DMS 273 (cell line): ENCODE measurements around the gene CD99L2.
A peak's percentile ranks its signal among the peaks of the same experiment; 100 is the strongest.

Experiments used
- DNase-seq: peaks from one replicate; lab custom pipeline; 2025; ENCODE audit not compliant: unreplicated experiment; lab: John Stamatoyannopoulos, UW

CD99L2 gene

DNA sequence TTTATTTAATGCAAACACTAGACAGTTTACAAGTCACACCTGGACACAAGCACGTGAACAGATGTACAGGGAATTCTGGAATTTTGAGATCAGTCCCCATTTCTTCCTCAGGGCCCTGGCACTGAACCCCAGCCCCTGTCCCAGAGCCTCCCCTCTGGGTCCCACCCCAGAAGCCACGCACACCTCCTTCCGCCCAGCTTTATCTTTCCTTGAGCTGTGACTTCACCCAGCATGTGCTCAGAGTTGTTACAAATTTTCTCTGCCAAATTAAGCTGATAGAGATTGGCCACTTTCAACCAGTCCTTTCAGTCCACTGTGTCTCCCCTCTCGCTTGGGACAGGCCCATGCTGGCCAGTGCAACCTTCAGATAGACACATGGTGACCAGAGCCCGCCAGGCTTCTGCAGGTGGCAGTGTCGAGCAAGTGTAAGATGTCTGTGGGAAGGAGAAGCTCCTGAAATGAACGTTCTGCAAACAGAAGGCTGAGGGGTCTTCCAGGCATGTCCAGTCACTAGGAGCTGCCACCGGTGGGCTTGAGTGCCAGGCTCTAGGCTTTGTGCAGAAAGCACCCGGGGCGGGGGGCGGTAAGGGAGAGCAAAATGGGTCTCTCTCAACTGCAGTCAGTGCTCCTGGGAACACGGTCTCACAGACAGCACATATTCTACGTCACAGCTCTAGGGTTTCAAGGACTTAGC is 132.0 kb downstream of the CD99L2 start:
- peak; percentile 33 for DNase-seq

DNA sequence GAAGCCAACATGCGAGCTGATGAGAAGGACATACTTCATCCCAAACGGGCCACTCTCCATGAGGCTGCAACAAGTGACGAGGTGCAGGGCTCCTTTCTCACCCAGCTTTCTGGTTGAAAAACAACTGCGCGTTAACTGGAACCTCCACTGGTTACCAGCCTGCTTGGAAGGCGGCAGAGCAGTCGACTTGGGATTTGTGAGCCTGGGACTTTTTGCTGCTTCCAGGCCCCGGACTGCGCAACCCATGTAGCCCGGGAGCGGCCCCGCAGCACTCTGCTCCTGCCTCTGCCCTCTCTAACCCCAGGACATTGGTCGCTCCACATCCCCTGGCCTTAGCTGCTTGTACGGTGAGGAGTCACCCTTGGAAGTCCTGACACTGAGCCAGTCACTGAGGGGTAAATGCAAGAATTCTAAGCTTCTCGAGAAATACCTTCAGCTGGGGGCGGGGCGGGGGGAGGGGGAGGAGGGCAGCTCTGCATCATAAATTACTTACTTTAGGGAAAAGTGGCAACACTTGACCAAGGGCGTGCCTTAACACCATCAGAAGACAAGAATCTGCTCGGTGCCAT is 132.6 kb downstream of the CD99L2 start:
- DNase-seq: no peak

DNA sequence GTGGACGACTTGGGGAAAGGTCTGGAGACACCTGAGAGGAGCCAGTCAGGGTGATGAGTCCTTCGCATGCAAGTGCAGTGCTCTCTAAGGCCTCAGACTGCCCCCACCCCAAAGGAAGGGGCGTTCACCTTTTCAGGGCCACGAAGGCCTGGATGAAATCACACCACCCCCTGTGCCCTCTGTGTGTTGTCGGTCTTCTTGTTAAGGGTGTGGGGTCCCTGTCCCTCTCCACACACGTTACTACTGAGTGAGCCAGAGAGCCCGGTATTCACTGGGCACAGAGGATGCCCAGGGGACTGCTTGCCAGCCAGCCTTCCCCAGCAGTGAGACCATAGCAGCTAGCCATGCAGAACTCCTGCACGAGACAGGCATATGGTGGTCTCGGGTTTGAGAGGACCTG is 133.2 kb downstream of the CD99L2 start:
- no peak for DNase-seq

DNA sequence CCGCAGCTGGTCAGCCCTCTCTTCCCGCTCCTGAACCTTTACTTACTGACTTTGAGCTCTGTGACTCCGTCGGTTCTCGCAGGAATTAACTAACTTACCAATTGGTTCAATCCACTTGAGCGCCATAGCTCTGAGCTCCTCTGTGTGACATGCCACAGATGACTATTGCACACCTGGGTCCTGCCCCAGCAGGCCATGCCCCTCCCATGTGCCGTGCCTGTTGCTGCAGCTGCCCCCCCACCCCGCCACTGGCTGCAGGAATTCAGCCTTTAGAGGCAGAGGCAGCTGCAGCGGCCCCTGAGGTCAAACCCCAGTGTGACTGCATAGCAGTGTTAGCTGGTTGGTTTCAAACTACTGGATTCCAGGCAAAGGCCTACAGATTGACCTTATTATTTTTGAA is 134.7 kb downstream of the CD99L2 start:
- DNase-seq: no peak

DNA sequence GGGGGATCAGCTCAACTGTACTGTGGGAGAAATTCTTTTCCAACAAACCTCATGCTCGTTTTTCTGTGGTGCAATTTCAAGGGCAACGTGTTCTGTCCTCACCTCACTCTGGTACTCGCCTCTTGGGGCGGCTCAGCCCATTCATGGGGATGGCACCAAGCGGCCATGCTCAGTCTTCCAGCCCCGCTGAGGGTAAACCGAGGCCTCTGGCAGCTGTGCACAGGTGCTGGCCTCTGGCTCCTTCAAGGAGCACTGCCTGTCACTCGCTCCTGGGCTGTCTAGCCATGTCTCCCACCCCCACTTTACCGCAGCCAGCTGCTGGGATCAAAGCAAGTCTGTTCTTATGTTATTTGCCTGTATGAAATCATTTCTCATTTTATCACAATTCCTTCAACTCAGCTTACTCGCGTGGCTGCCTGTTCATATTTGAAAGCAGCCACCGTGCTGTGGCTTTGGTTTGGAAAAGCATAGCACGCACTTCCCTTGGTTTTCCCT is 135.1 kb downstream of the CD99L2 start:
- DNase-seq: no peak

DNA sequence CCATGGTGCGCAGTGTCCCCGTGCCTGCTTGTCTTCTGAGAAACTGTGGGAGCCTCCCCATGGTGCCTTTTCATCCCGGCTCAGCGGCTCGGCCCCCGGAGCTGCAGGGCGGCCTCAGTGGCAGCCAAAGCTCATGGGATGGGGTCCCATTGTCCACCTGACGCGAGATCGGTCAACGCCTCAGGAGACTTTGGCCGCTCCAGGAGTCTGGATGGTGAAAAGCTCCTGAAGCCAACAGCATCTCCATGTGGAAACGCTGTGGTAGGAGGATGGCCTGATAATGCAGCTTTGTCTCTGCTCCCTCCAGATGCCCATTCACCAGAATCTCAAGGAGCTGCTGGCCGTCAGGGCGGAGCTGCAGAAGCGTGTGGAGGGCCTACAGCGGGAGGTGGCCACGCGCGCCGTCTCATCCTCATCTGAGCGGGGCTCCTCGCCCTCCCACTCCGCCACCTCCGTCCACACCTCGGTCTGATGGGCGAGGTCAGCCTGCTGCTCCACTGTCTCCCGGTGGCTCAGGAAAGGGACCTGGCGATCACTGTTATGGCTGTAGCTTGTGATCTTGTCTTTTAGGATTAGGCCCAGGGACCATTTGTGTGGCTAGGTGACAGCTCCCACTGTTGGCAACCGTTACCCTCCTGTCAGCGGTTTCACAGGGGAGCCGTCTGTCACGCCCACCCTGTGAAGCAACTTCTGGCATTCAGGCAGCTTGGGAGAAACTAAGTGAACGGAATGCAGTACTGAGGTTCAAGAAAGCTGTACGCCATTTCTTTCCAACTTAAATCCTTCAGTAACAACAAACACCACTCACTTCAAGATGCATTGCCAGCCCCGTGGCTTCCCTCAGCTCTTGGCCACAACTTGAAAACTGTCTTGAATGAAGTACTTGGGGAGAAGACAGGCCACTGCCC is 136.0 kb downstream of the CD99L2 start:
- no peak for DNase-seq

DNA sequence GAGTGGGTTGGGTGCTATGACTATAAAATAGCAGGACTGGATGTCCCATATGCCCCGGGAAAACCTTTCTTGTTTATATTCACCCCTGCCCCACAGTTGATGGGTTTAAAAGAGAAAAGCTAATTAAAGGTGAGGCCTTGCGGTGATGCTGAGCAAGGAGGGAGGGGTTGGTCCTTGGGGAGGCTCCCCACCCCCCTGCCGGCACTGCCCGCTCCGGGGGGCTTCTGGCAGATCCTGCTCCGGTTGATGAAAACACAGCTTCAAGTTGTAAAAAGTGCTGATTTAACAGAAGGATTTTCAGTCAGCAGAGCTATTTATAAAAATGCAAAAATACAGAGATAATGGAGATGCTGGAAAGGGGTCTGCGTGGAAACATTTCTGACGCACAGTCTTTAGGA is 136.7 kb downstream of the CD99L2 start:
- no peak for DNase-seq

DNA sequence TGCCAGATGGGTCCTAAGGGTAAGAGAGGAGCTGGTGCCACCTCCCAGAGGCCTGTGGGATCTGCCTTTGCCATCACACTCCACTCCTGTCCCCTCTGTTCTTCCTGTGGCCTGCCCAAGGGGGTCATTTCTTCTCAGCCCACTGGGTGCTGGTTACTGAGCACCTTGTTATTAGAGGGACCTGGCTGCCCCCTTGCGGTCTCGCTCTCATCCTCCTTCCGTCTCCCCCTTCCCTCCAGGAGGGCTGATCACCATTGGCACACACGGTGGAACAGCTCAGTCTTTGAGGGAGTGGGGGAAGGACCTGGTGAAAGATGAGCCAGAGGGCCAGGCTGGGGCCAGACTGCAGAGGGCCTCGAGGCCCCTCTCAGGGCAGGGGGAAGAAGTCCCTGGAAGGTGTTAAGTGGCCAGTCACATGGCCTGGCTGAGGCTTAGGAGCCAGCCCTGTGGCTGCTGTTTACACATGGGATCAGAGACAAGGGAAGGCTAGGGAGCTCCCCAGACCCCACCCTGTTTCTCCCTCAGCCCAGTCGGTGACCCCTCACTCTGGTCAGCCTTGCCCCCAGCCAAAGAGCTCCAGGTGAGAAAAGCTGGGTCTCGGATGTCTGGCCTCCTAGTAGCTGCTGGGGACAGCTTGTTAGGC is 137.2 kb downstream of the CD99L2 start:
- DNase-seq: peak; percentile 19

DNA sequence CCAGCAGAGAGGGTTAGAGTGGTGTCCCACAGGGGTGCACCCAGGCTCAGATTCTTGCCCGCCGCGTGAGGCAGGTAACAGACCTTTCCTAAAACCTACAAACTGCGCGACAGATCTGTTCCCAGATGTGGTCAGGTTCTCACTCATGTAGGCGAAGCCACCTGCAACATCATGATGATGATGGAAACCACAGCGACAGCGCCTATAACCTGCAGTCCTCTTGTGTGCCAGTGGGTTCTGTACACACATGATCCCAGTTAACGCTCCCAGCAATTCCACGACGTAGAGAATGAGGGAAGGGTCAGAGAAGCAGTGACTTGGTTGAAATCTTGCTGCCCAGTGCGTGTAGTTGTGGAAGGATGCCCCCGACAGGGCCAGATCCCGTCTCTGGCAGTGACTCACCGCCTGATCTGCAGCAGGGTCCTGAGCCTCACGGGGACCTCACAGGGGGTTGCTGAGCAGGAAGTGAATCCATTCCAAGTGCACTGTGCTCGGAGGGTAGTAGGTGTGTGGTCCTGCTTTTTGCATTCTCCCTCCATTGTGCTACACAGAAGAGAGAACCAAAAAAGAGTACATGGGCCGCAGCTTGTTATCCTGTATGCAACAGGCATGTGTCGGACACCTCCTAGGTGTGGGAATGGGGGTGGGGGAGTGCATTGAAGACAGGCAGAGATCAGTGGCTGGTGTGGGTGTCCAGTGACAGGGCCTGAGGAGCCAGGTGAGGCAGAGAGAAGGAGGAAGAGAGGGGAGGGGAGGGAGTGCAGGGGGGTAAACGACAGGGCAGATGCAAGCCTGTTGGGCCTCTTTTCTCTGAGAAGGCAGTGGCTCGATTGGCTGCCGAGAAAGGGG is 138.7 kb downstream of the CD99L2 start:
- no peak for DNase-seq

DNA sequence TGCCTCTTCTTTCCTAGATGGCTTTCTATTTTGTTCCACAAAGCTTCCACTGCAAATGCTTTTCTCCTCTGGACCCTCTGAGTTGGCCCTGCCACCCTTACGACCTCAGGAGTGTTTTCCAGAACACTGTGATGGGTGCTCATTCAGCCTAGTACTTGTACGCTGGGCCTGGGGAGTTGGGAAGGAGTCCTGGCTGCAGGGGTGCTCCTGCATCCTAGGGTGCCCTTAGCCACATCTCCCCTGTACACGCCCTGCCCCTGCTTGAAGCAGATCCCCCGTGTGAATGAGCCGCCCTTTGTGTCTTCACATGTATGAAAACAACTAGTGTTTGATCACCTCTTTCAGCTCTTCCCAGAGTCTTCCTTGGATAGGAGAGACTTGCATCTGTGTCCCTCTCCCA is 141.1 kb downstream of the CD99L2 start:
- DNase-seq: no peak

DNA sequence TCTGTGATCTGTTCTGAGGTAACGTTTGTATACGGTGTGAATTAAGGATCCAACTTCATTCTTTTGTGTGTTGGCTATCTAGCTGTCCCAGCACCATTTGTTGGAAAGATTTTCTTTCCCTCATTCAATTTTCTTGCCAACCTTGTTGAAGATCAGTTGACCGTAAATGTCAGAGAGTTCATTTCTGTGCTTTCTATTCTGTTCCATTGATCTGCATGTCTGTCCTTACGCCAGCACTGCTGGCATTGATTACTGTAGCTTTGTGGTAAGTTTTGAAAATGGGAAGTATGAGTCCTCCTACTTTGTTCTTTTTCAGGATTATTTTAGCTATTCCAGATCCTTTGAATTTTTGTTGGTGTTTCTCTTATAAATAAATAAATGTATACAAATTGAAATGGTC is 144.5 kb downstream of the CD99L2 start:
- DNase-seq: no peak

DNA sequence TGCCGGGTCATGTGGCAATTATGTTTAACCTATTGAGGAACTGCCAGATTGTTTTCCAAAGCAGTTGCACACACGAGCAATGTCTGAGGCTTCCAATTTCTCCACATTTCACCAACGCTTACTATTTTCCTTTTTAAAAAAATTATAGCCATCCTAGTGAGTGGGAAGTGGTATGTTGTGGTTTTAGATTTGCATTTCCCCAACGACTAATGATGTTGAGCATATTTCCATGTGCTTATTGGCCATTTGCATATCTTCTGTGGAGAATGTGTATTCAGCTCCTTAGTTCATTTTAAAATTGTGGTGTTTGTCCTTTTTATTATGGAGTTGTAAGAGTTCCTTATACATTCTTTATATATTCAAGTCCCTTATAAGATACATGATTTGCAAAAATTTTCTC is 145.1 kb downstream of the CD99L2 start:
- no peak for DNase-seq

DNA sequence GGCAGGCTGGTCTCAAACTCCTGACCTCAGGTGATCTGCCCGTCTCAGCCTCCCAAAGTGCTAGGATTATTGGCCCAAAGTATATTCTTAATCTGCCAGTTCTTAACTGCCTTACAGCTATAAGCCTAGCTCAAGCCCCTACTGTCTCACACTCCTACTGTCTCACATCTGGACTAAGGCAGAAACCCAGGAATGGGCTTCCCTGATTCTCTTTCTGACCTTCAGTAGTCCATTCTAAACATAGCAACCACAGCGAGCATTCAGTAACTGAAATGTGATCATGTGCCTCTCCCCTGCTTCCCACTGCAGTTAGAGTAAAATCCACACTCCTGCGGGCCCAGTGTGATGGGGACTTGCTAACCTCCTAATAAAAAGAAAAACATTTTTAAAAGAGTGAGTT is 146.3 kb downstream of the CD99L2 start:
- no peak for DNase-seq

DNA sequence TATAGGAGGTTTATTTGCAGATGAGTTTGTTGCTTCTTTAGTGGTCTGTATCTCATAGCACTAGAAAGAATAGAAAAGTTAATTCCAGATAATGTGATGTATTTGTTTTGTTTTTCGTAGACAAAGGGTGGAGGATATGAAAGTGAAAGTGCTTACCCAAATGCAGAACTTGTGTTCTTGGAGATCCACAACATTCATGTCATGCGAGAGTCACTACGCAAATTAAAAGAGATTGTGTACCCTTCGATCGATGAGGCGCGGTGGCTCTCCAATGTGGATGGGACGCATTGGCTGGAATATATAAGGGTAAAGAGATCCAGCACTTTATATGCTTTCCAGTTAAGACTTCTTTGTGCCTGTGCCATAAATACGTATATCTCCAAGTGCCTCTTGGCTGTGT is 162.0 kb downstream of the CD99L2 start:
- DNase-seq: no peak

DNA sequence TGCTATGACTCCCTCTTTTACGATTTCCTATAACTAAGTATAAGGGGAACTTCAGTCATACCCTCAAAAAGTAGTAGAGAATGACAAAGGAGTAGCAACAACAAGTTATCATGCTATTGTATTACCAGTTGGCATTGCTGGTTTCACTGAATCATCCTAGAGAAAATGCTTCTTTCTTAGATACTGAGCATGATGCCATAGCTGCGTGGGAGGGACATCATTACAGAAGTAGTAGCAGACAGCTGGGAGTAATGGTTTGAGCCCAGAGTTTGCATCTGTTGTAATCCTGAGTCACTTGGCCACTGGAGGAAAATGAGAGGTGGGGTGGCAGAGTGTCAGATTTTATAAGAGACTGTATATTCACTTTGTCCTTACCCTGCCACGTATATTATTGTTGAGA is 166.7 kb downstream of the CD99L2 start:
- peak; percentile 37 for DNase-seq

DNA sequence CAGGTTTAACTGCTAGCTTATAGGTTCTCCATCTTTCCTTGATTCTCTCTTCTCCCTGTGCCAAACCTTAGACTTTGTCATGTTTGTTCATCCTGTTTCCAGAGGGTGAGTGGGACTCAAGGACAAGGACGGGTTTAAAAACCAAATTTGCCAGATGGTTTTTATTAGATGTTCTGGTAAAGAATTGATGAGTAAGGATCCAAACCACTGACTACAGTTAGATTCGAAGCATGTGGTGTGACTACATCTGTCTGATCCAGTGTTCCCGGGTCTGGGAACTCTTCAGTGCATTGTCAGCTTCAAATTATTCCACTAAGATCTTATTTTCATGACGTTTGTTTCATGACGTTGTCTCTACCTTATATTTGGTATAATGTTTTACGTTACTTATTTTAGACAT is 167.7 kb downstream of the CD99L2 start:
- no peak for DNase-seq

DNA sequence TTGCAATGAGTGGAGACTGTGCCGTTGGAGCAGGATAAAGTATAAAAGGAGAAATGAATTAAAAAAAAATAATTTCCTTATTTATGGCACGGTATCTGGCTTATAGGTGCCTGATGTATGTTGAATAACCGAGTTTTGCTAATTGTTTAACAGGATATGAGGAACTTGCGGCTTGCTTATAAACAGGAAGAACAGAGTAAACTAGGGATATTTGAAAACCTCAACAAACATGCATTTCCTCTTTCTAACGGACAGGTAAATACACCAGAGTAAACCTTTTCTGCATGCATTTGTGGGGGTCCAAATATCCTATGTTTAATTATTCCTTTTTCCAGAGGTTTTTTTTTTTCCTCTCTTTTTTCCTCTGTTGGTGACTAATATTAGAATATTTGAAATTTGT is 168.5 kb downstream of the CD99L2 start:
- no peak for DNase-seq

DNA sequence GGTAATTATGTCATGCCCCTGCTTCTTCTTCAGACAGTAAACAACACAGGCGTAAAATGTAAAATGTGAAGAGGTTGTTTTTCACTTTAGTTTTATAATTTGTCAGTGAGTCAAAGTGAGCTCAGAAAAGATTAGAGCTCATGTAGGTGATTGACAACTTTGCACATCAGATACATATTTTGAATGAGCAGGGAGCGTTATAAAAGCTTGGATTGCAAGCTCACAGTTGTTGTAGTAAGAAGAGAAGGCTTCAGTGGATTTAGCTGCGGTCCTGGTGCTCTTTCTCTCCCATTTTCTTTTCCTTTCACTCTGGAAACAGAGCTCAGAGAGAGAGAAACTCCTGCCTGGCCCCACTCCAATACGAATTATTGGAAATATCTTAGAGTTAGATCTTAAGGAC is 178.8 kb downstream of the CD99L2 start:
- no peak for DNase-seq
